Adrenal gland (tissue), 12 donors: ENCODE data around the gene CALHM5. TPM values are rescaled to one million over a fixed set of nuclear protein-coding genes. Genes with fewer than 3 reads are reported as not detected.

Experiments
- DNase-seq, 7 donors: peaks; one replicate each; pipeline ENCODE4 v3.0.0-alpha.2; 2019 to 2020
- H3K27ac ChIP-seq, 5 donors: fragments of 200-600 bp; sonication (generic) in 4 of 5; 1 replicate in 3 of 5; 2 replicates in 2 of 5; pipeline versions ENCODE4 v1.5.1 to v1.8.0; 2016 to 2020; ENCODE audit warnings: mild to moderate bottlenecking in 1 of 5
- H3K27me3 ChIP-seq: fragments of 200-600 bp; 2 replicates; pipeline ENCODE4 v1.8.0; 2021
- H3K36me3 ChIP-seq, 2 donors: fragments of 200-600 bp; replicated peaks in 1 of 2; 1 replicate in 1 of 2; 2 replicates in 1 of 2; pipeline versions ENCODE4 v1.5.1 to v1.8.0; 2018 to 2022
- H3K4me1 ChIP-seq, 2 donors: fragments of 200-600 bp; replicated peaks in 1 of 2; 1 replicate in 1 of 2; 2 replicates in 1 of 2; pipeline versions ENCODE4 v1.5.1 to v1.8.0; 2018 to 2021
- H3K4me3 ChIP-seq, 4 donors: fragments of 200-600 bp; sonication (generic) in 3 of 4; one replicate each; pipeline ENCODE4 v1.5.1; 2016 to 2018
- H3K9me3 ChIP-seq, 3 donors: fragments of 200-600 bp; sonication (generic) in 1 of 3; replicated peaks in 1 of 3; 1 replicate in 2 of 3; 2 replicates in 1 of 3; pipeline versions ENCODE4 v1.5.1 to v1.8.0; 2016 to 2021
- CTCF ChIP-seq, 6 experiments: fragments of 450-650 bp in 4 of 6; fragments of 200-600 bp in 2 of 6; sonication (generic) in 1 of 6; IDR thresholded peaks; 1 replicate in 5 of 6; 2 replicates in 1 of 6; pipeline versions ENCODE4 v1.5.1 to v1.8.0; 2016 to 2021; ENCODE audit warnings: antibody characterized with exemption in 6 of 6, mild to moderate bottlenecking in 2 of 6, moderate library complexity in 1 of 6
- POLR2A ChIP-seq, 2 donors: fragments of 450-650 bp; IDR thresholded peaks; one replicate each; pipeline ENCODE4 v1.6.1; 2017; ENCODE audit warnings: antibody characterized with exemption in 2 of 2, mild to moderate bottlenecking in 2 of 2, moderate library complexity in 1 of 2
- WGBS, 4 donors: extraction: QIAGEN DNeasy Blood & Tissue Kit in 2 of 4; methylation state at CpG; one replicate each; pipeline versions ENCODE4 v1.1.5 to v1.1.7; 2013 to 2017; 5-methylcytosine and 5-hydroxymethylcytosine counted together
- intact Hi-C, 2 donors: fragments of 100-400 bp; cut with DNase I; formaldehyde crosslinking; loops; one replicate each; pipeline versions ENCODE4 v1.14.1 to v1.15.0; 2022 to 2023
- polyA plus RNA-seq, 3 donors: library from polyadenylated mRNA; stranded (reverse); fragments of 200-250 nt in 2 of 3; fragments of 350-450 nt in 1 of 3; fragmentation: Illumina TruSeq in 1 of 3; extraction: RNeasy Lipid Tissue Mini Kit (QIAGEN cat#74804) in 1 of 3; gene quantifications; one replicate each; pipeline ENCODE4 v1.2.3, GENCODE V29; 2013 to 2014
- total RNA-seq, 9 donors: library from RNA; depleted of rRNA in 4 of 9; stranded (reverse); fragments of >200 nt in 4 of 9; fragments of 120-200 nt in 1 of 9; fragmentation: NEBNext Ultra II Directional in 1 of 9; extraction: Animal tissue kit (Norgen Biotek cat#: 25700) in 1 of 9; gene quantifications; one replicate each; pipeline versions ENCODE4 v1.1.0 to v1.2.4, GENCODE V29; 2013 to 2023
- donor health status: healthy with polysubstance abuse.
- donor health status: Bipolar disorder and iron deficiency.
- donor health status: DM: yes; HTN: yes; CAD: no.
- donor health status: DM: no; HTN: no; CAD: no.
- donor health status: DM: no; HTN: no; CAD: no.
- donor health status: DM: yes; HTN: yes; CAD: no.

CALHM5 gene
- total and polyA plus RNA-seq, 12 donors, result 0.32 to 2.2 (median 0.95) TPM

- Histone ChIP-seq H3K27me3 (no peaks in the 10 kb centered on the region), H3K4me3 (no peak overlapping the region), H3K36me3 (no peaks in the 10 kb centered on the region), H3K4me1 (no peaks in the 10 kb centered on the region), H3K9me3 (no peaks in the 10 kb centered on the region), H3K27ac (no peak overlapping the region)
- intact Hi-C loops, result no loop called here
- 60 to 84% (median 70%) methylated on average over 2 of the region's 2 CpGs for WGBS, 4 donors
- DNase-seq, result no peak
- TF ChIP-seq POLR2A (IDR thresholded peaks at IDR 0.05) (no peak), CTCF (IDR thresholded peaks at IDR 0.05) (no peak)
Measured at GRCh38 chr6:116524236-116524635, 12.8 kb downstream of the CALHM5 start.

GRCh38 chr6:116528133-116528532 is 16.7 kb downstream of the CALHM5 start:
- no peak for DNase-seq
- Histone ChIP-seq H3K4me1 (no peaks in the 10 kb centered on the region), H3K4me3 (no peak overlapping the region), H3K27ac (no peak overlapping the region), H3K9me3 (no peaks in the 10 kb centered on the region), H3K27me3 (no peaks in the 10 kb centered on the region), H3K36me3 (no peaks in the 10 kb centered on the region)
- 89 to 95% (median 91%) methylated on average over 1 of the region's 1 CpG for WGBS, 4 donors
- no peak for TF ChIP-seq POLR2A (IDR thresholded peaks at IDR 0.05)
- no peak for TF ChIP-seq CTCF (IDR thresholded peaks at IDR 0.05)
- intact Hi-C loops, result no loop called here

GRCh38 chr6:116528780-116529179 is 17.3 kb downstream of the CALHM5 start:
- Histone ChIP-seq H3K9me3 (no peaks in the 10 kb centered on the region), H3K27me3 (no peaks in the 10 kb centered on the region), H3K27ac (no peak overlapping the region), H3K36me3 (no peaks in the 10 kb centered on the region), H3K4me3 (no peak overlapping the region), H3K4me1 (no peaks in the 10 kb centered on the region)
- intact Hi-C loops, result no loop called here
- TF ChIP-seq POLR2A (IDR thresholded peaks at IDR 0.05) (no peak), CTCF (IDR thresholded peaks at IDR 0.05) (no peak)
- DNase-seq, result no peak
- WGBS, 4 donors, result 32 to 46% (median 42%) methylated on average over 3 of the region's 3 CpGs

GRCh38 chr6:116529466-116530290 is 18.2 kb downstream of the CALHM5 start:
- Histone ChIP-seq H3K27ac (no peak overlapping the region), H3K4me1 (no peaks in the 10 kb centered on the region), H3K9me3 (no peaks in the 10 kb centered on the region), H3K36me3 (no peaks in the 10 kb centered on the region), H3K27me3 (no peaks in the 10 kb centered on the region), H3K4me3 (no peak overlapping the region)
- WGBS, 4 donors, result 67 to 86% (median 75%) methylated on average over 3 of the region's 3 CpGs
- TF ChIP-seq CTCF (IDR thresholded peaks at IDR 0.05) (no peak), POLR2A (IDR thresholded peaks at IDR 0.05) (no peak)
- intact Hi-C loops, result loop anchor here (10.0 kb wide), 1 partner anchor 255 kb away; the partner anchor contains the start of gene TSPYL1 (in 2 of the 2)
- no peak for DNase-seq
